ENCODE results near the gene ITGA11.

The ITGA11 gene

DNA sequence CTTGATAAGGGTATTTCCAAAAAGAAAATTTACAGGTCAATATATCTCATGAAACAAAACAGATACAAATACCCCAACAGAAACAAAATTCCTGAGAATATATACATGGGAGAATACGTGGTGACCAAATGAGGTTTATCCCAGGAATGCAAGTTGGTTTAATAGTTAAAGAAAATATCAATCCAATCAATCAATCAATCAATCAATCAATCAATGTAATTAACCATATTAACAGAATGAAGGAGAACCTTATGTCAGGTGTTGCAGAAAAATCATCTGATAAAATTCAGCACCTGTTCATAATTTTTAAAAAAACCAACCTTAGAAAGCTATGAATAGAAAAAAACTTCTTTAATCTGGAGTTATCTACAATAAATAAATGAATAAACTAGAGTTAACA, 35.9 kb downstream of the ITGA11 start:
- TF ChIP-seq, protein P1, sequence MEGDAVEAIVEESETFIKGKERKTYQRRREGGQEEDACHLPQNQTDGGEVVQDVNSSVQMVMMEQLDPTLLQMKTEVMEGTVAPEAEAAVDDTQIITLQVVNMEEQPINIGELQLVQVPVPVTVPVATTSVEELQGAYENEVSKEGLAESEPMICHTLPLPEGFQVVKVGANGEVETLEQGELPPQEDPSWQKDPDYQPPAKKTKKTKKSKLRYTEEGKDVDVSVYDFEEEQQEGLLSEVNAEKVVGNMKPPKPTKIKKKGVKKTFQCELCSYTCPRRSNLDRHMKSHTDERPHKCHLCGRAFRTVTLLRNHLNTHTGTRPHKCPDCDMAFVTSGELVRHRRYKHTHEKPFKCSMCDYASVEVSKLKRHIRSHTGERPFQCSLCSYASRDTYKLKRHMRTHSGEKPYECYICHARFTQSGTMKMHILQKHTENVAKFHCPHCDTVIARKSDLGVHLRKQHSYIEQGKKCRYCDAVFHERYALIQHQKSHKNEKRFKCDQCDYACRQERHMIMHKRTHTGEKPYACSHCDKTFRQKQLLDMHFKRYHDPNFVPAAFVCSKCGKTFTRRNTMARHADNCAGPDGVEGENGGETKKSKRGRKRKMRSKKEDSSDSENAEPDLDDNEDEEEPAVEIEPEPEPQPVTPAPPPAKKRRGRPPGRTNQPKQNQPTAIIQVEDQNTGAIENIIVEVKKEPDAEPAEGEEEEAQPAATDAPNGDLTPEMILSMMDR (IDR thresholded peaks at IDR 0.05): no peak
- no peak for TF ChIP-seq ZFX (IDR thresholded peaks at IDR 0.05; ENCODE audit: borderline replicate concordance)
- no peak overlapping the region for H3K27ac ChIP-seq

DNA sequence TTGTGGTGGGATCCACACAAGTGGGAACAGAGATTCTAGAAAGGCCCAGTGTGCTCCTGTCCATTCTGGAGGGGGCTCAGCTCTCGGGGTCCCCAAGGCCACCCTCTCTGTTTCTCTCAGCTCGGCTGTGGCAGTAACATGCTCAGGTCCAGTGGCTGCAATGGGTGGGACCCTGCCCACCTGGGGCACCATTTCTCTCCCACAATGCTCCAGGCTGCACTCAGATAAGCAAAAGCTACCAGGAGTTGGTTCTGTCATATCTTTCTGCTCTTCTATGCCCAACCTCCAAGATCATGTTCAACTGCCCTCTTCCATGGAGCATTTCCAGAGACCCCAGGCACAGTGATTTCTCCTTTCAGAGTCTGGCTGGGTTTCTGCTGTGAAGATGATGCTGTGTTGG, 40.8 kb downstream of the ITGA11 start:
- no peak overlapping the region for H3K27ac ChIP-seq
- TF ChIP-seq ZFX (IDR thresholded peaks at IDR 0.05; ENCODE audit: borderline replicate concordance): no peak
- TF ChIP-seq, protein P1 (IDR thresholded peaks at IDR 0.05): no peak

DNA sequence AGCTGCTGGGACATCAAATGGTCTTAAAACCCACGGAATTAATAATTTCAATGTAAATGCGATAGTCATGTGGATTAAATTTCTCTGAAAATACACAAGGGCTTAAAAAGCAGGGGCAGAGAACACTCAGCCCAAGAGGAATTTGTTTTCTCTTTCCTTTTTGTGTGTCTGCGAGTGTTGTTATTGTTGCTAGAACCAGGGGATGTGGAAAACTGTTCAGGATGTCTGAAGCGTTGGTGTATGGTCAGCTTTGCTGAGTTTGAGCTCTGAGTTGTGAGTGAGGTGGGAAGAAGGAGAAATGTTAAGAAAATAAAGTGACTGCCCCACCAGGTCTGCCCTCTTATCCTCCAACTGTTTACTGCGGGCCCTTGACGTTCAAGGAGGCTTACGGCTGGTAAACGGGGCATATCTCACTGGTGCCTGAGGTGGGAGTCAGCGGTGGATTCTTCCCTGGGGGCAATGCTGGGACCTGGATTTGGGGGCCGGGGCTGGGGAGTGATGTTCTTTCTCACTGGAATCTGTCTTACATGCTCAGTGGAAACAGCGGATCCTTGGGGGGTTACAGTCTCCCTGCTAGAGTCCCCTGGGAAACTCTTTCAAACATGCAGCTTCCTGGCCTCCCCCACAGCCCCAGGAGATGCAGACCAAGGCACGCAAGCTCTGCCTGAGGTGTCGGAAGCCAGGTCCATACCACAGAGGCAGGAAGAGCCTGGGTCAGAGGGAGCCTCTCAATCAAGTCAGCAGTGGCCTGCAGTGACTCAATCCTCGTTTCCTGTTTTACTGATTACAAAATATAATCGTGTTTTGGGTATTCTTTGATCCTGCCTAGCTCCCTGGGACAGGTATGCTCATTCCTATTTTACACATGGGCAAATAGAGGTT, 41.8 kb downstream of the ITGA11 start:
- no peak overlapping the region for H3K27ac ChIP-seq
- TF ChIP-seq ZFX (IDR thresholded peaks at IDR 0.05; ENCODE audit: borderline replicate concordance): no peak
- TF ChIP-seq, protein P1 (IDR thresholded peaks at IDR 0.05): no peak

DNA sequence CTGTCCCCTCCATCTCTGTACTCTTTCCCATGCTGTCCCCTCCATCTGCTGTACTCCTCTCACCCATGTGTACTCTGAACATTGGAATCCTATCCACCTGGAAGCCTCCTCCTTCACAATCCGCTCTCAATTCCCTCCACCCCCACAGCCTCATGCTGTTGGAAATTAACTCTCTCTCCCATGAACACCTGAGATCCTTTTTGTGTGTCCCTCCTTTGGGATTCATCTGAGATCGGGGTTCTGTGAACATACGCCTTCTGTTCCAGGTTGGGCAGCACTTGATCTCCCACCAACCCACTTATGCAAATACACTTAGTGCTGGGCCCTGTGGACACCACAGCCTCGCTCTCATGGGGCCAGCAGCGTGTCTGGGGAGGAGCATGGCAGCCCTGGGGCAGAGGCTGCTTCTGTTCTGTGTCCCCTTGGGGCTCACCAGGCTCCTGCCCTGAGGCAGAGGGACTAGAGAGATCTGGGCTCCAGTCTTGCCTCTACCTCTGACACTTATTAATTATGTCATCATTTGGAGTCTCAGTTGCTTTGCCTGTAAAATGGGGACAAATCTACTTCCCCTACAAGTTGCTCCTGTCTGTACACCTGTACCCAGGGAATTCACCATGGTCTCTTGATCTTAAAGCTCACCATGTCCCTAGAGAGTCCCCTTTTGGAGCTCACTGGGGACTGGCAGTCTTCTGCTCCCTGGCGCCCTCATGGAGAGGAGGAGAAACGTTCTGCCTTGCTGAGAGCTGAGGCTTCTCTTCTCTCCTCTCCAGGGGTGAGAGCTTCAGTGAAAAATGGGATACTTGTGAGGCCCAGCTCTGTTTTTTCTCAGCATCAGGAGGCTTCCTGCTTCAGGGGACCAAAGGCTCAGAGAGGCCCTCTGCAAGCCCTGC, 42.7 kb downstream of the ITGA11 start:
- TF ChIP-seq ZFX (IDR thresholded peaks at IDR 0.05; ENCODE audit: borderline replicate concordance): no peak
- TF ChIP-seq, protein P1 (IDR thresholded peaks at IDR 0.05): no peak
- H3K27ac ChIP-seq: no peak overlapping the region

DNA sequence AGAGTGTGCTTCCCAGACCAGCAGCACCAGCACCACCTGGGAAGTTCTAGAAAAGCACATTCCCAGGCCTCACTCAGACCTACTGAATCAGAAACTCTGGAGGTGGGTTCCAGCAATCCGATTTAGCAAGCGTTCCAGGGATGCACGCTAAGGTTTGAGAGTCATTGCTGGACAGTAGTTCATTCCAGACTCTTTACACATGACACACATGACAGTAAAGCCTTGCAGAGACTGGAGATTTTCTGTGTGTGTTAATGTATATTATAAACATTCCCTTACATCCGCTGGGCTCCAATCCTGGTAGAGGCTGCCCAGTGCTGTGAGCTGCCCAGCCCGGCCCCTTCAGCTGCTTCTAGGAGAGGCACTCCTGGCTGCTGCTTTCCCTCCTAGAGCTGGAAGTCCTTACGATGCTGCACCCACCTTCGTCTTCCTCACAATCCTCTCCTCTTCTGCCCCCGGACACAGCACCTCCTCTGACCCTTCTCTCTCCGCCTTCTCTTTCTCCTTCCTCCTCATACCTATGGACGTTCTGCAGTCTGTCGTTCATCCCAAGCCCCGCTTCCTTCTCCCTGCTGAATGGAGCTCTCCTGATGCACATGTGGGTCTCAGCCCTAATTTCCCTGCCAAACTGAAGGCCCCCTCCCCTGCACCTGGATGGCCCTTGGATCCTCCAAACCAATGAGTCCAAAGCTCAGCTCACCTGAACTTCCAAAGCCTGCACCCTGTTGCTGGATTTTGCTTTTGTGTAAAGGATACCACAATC, 44.4 kb downstream of the ITGA11 start:
- no peak for TF ChIP-seq ZFX (IDR thresholded peaks at IDR 0.05; ENCODE audit: borderline replicate concordance)
- TF ChIP-seq, protein P1 (IDR thresholded peaks at IDR 0.05): no peak
- H3K27ac ChIP-seq: no peak overlapping the region

DNA sequence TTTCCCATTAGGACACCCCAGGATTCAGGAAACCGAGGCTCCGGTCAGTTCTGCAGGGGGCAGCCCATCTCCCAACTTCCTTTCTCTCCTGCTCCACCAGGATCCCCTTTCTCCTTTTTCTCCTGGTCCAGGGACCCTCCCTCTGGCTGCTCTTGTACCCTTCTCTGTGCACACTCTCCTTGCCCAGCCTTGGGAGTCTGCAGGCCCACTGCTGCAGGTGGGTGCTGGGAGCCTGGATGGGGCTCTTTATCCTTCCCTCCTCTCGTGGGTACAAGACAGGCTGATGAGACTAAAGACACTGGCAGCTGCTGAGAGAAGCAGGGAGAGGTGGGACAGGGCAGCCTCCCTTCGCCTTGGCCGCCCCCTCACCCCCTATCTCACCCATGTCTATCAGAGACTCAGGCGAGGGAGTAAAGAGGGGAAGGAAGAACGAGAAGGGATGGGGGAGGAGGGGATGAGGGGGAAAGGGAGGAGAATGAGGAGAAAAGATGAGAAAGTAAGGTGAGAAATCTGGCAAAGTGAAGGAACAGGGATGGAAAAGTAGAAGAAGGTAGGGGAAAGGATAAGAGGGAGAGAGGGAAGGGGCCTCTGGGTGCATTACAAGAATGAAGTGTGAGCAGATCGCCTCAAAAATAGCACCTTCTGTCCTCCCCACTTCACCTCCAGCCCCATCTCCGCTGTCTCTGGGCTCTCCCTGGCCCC, 45.2 kb downstream of the ITGA11 start:
- TF ChIP-seq ZFX (IDR thresholded peaks at IDR 0.05; ENCODE audit: borderline replicate concordance): no peak
- TF ChIP-seq, protein P1 (IDR thresholded peaks at IDR 0.05): no peak
- H3K27ac ChIP-seq: no peak overlapping the region
